Parathyroid adenoma (tissue), 2 donors: ENCODE measurements around the gene CTNND2.

Source experiments
- H2AFZ ChIP-seq: fragments of 300-600 bp; sonication (generic); one replicate; pipeline ENCODE4 v1.7.0; 2017; ENCODE audit warnings: antibody characterized with exemption, mild to moderate bottlenecking
- H3K27ac ChIP-seq: fragments of 300-600 bp; sonication (generic); one replicate; pipeline ENCODE4 v1.7.0; 2017
- H3K27me3 ChIP-seq: fragments of 300-600 bp; sonication (generic); one replicate; pipeline ENCODE4 v1.7.0; 2017; ENCODE audit warnings: low read length; ENCODE audit not compliant: control insufficient read depth, insufficient read depth
- H3K36me3 ChIP-seq: fragments of 300-600 bp; sonication (generic); one replicate; pipeline ENCODE4 v1.7.0; 2017; ENCODE audit warnings: low read length; ENCODE audit not compliant: control insufficient read depth, insufficient read depth
- H3K4me1 ChIP-seq: fragments of 300-600 bp; sonication (generic); one replicate; pipeline ENCODE4 v1.7.0; 2017; ENCODE audit warnings: control low read depth
- H3K4me2 ChIP-seq: fragments of 300-600 bp; sonication (generic); one replicate; pipeline ENCODE4 v1.7.0; 2017; ENCODE audit warnings: low read length
- H3K4me3 ChIP-seq: fragments of 300-600 bp; sonication (generic); one replicate; pipeline ENCODE4 v1.7.0; 2017; ENCODE audit warnings: low read depth, low read length
- H3K79me2 ChIP-seq: fragments of 300-600 bp; sonication (generic); one replicate; pipeline ENCODE4 v1.7.0; 2017; ENCODE audit warnings: control low read depth
- H3K9ac ChIP-seq: fragments of 300-600 bp; sonication (generic); one replicate; pipeline ENCODE4 v1.7.0; 2017; ENCODE audit warnings: mild to moderate bottlenecking
- H3K9me3 ChIP-seq: fragments of 300-600 bp; sonication (generic); one replicate; pipeline ENCODE4 v1.7.0; 2017; ENCODE audit warnings: low read length; ENCODE audit not compliant: control insufficient read depth
- CTCF ChIP-seq: fragments of 300-600 bp; sonication (generic); IDR thresholded peaks from one replicate; pipeline ENCODE4 v1.7.0; 2017; ENCODE audit warnings: antibody characterized with exemption, mild to moderate bottlenecking
- donor health status: primary hyperparathyroidism.

The CTNND2 gene

GRCh38 chr5:11482011-11482410 is 422.2 kb downstream of the CTNND2 start:
- no peaks in the 10 kb centered on the region for H3K9me3 ChIP-seq
- no peak for TF ChIP-seq CTCF
- no peaks in the 10 kb centered on the region for H3K27me3 ChIP-seq
- H3K36me3 ChIP-seq: no peaks in the 10 kb centered on the region
- no peaks in the 10 kb centered on the region for H3K4me1 ChIP-seq
- H2AFZ ChIP-seq: no peak overlapping the region
- H3K27ac ChIP-seq: no peak overlapping the region
- H3K79me2 ChIP-seq: no peaks in the 10 kb centered on the region
- no peak overlapping the region for H3K9ac ChIP-seq
- no peak overlapping the region for H3K4me2 ChIP-seq
- H3K4me3 ChIP-seq: no peak overlapping the region

GRCh38 chr5:11477786-11478185 is 426.5 kb downstream of the CTNND2 start:
- no peaks in the 10 kb centered on the region for H3K4me1 ChIP-seq
- no peaks in the 10 kb centered on the region for H3K27me3 ChIP-seq
- no peak overlapping the region for H3K9ac ChIP-seq
- H3K36me3 ChIP-seq: no peaks in the 10 kb centered on the region
- no peak overlapping the region for H3K4me2 ChIP-seq
- no peak overlapping the region for H3K4me3 ChIP-seq
- no peak overlapping the region for H2AFZ ChIP-seq
- TF ChIP-seq CTCF: no peak
- no peaks in the 10 kb centered on the region for H3K9me3 ChIP-seq
- no peak overlapping the region for H3K27ac ChIP-seq
- H3K79me2 ChIP-seq: no peaks in the 10 kb centered on the region

GRCh38 chr5:11476866-11477265 is 427.4 kb downstream of the CTNND2 start:
- no peak overlapping the region for H3K27ac ChIP-seq
- no peak overlapping the region for H2AFZ ChIP-seq
- no peaks in the 10 kb centered on the region for H3K27me3 ChIP-seq
- no peak overlapping the region for H3K4me2 ChIP-seq
- no peak for TF ChIP-seq CTCF
- no peak overlapping the region for H3K4me3 ChIP-seq
- no peaks in the 10 kb centered on the region for H3K79me2 ChIP-seq
- H3K9ac ChIP-seq: no peak overlapping the region
- no peaks in the 10 kb centered on the region for H3K4me1 ChIP-seq
- H3K36me3 ChIP-seq: no peaks in the 10 kb centered on the region
- H3K9me3 ChIP-seq: no peaks in the 10 kb centered on the region

- Histone ChIP-seq H3K4me1 (no peaks in the 10 kb centered on the region), H3K27ac (no peak overlapping the region), H3K4me2 (no peak overlapping the region), H3K9me3 (no peaks in the 10 kb centered on the region), H2AFZ (no peak overlapping the region), H3K27me3 (no peaks in the 10 kb centered on the region), H3K36me3 (no peaks in the 10 kb centered on the region), H3K9ac (no peak overlapping the region), H3K79me2 (no peaks in the 10 kb centered on the region), H3K4me3 (no peak overlapping the region)
- TF ChIP-seq CTCF: no peak
Observed at GRCh38 chr5:11468334-11469039, 435.8 kb downstream of the CTNND2 start.

- no peak overlapping the region for H3K4me2 ChIP-seq
- TF ChIP-seq CTCF: no peak
- no peaks in the 10 kb centered on the region for H3K27me3 ChIP-seq
- no peaks in the 10 kb centered on the region for H3K79me2 ChIP-seq
- no peaks in the 10 kb centered on the region for H3K4me1 ChIP-seq
- H3K9me3 ChIP-seq: no peaks in the 10 kb centered on the region
- H3K4me3 ChIP-seq: no peak overlapping the region
- no peak overlapping the region for H3K27ac ChIP-seq
- H3K9ac ChIP-seq: no peak overlapping the region
- H3K36me3 ChIP-seq: no peaks in the 10 kb centered on the region
- H2AFZ ChIP-seq: no peak overlapping the region
Observed at GRCh38 chr5:11467588-11467987, 436.7 kb downstream of the CTNND2 start.
